HepG2 (cell line): ENCODE data around the gene PTCH1. TPM values are rescaled to one million over a fixed set of nuclear protein-coding genes. Genes with fewer than 3 reads are reported as not detected.

Source experiments
- ATAC-seq: fragments of 200-7000 bp; cut with Tn5 transposase; 3 replicates; pipeline ENCODE4 v1.9.1; 2020; ENCODE audit warnings: mild to moderate bottlenecking, moderate library complexity
- BruUV-seq: library from RNA; stranded (reverse); fragments of 400-500 nt; replicated peaks from 2 replicates; lab custom pipeline; 2021; lab: Mats Ljungman, UMichigan
- CTCF ChIA-PET: fragments of 300-600 bp; formaldehyde crosslinking; extraction: SDS; loops from one replicate; lab custom pipeline; 2021; ENCODE audit warnings: low total read pairs, inconsistent platforms, low intra/inter-chr PET ratio; lab: Yijun Ruan, JAX
- POLR2A ChIA-PET: fragments of 350-600 bp; sonication (Branson Sonifier 250); formaldehyde crosslinking; loops from one replicate; lab custom pipeline; 2020; ENCODE audit warnings: antibody characterized with exemption, inconsistent platforms; lab: Yijun Ruan, JAX
- DNase-seq: peaks from one replicate; pipeline ENCODE4 v3.0.0-alpha.2; 2015; ENCODE audit warnings: low spot score
- FAIRE-seq: peaks from 3 replicates; lab custom pipeline; 2011; peaks lifted over from hg19 to GRCh38; lab: Jason Lieb, UNC
- H2AFZ ChIP-seq: one replicate; pipeline ENCODE4 v1.6.1; 2011; ENCODE audit warnings: low read length, inconsistent platforms
- H3K27ac ChIP-seq: fragments of 300-600 bp; 3 replicates; pipeline ENCODE4 v1.8.0; 2011; ENCODE audit warnings: mixed run types, mild to moderate bottlenecking, mixed read lengths, low read length, inconsistent platforms; ENCODE audit not compliant: insufficient read depth; ENCODE audit errors: extremely low read length
- H3K27me3 ChIP-seq, 2 experiments: fragments of 200-600 bp in 1 of 2; 2 replicates in 1 of 2; 3 replicates in 1 of 2; pipeline versions ENCODE4 v1.6.0 to v1.8.0; 2011; ENCODE audit warnings: low read length in 2 of 2, mild to moderate bottlenecking in 2 of 2, moderate library complexity in 2 of 2, inconsistent platforms in 1 of 2; ENCODE audit not compliant: insufficient read depth in 2 of 2, control insufficient read depth in 1 of 2
- H3K36me3 ChIP-seq, 2 experiments: fragments of 200-600 bp in 1 of 2; replicated peaks in 1 of 2; 2 replicates in 1 of 2; 3 replicates in 1 of 2; pipeline versions ENCODE4 v1.5.1 to v1.8.0; 2011; ENCODE audit warnings: low read length in 2 of 2, inconsistent platforms in 1 of 2; ENCODE audit not compliant: insufficient read depth in 2 of 2, control insufficient read depth in 1 of 2
- H3K4me1 ChIP-seq: 2 replicates; pipeline ENCODE4 v1.5.1; 2012; ENCODE audit warnings: low read length, inconsistent platforms; ENCODE audit not compliant: insufficient read depth
- H3K4me2 ChIP-seq: 2 replicates; pipeline ENCODE4 v1.6.0; 2011; ENCODE audit warnings: low read depth, low read length, inconsistent platforms
- H3K4me3 ChIP-seq, 3 experiments: fragments of 200-600 bp in 1 of 3; sonication (generic), shearing (Covaris generic) in 1 of 3; replicated peaks in 1 of 3; 2 replicates each; pipeline ENCODE4 v1.5.1; 2011 to 2016; ENCODE audit warnings: low read length in 3 of 3, inconsistent platforms in 2 of 3, low read depth in 2 of 3, mild to moderate bottlenecking in 2 of 3, control low read depth in 1 of 3, mixed read lengths in 1 of 3; ENCODE audit not compliant: insufficient read depth in 1 of 3
- H3K79me2 ChIP-seq: one replicate; pipeline ENCODE4 v1.6.1; 2011; ENCODE audit warnings: low read length, inconsistent platforms; ENCODE audit not compliant: insufficient read depth
- H3K9ac ChIP-seq: 2 replicates; pipeline ENCODE4 v1.6.0; 2011; ENCODE audit warnings: mild to moderate bottlenecking, low read depth, low read length, inconsistent platforms; ENCODE audit not compliant: insufficient read depth
- H3K9me3 ChIP-seq: 2 replicates; pipeline ENCODE4 v1.5.1; 2012; ENCODE audit warnings: mild to moderate bottlenecking, low read length
- H4K20me1 ChIP-seq: 2 replicates; pipeline ENCODE4 v1.6.0; 2011; ENCODE audit warnings: inconsistent platforms, mild to moderate bottlenecking, low read length, moderate library complexity; ENCODE audit not compliant: insufficient read depth
- BHLHE40 ChIP-seq: IDR thresholded peaks from 2 replicates; pipeline ENCODE4 v1.6.1; 2011; ENCODE audit warnings: low read length, improper control_type of control experiment
- ETV6 ChIP-seq: sonication (generic); formaldehyde crosslinking; conservative IDR thresholded peaks from 2 replicates; pipeline ENCODE4 v1.4.0; 2020; ENCODE audit warnings: missing genetic modification reagents
- KLF15 ChIP-seq: sonication (generic); formaldehyde crosslinking; IDR thresholded peaks from 2 replicates; pipeline ENCODE4 v1.8.1; 2023; ENCODE audit warnings: borderline replicate concordance, mild to moderate bottlenecking, inconsistent platforms, missing genetic modification reagents, mixed read lengths
- MED1 ChIP-seq: sonication (generic); formaldehyde crosslinking; IDR thresholded peaks from 2 replicates; pipeline ENCODE4 v1.4.0; 2020; ENCODE audit warnings: missing genetic modification reagents
- MTF2 ChIP-seq: sonication (generic); formaldehyde crosslinking; IDR thresholded peaks from 2 replicates; pipeline ENCODE4 v1.5.0; 2020; ENCODE audit warnings: missing genetic modification reagents, borderline replicate concordance
- NFIB ChIP-seq: sonication (generic); formaldehyde crosslinking; IDR thresholded peaks from 2 replicates; pipeline ENCODE4 v1.9.0; 2021; ENCODE audit warnings: missing genetic modification reagents, mild to moderate bottlenecking, borderline replicate concordance
- SOX5 ChIP-seq: IDR thresholded peaks from 2 replicates; pipeline ENCODE4 v1.6.1; 2016; ENCODE audit warnings: borderline replicate concordance
- SP1 ChIP-seq, 2 experiments: fragments of 450-650 bp in 1 of 2; sonication (generic) in 1 of 2; formaldehyde crosslinking in 1 of 2; IDR thresholded peaks; 2 replicates each; pipeline versions ENCODE4 v1.4.0 to v1.6.1; 2016 to 2020; ENCODE audit warnings: missing genetic modification reagents in 1 of 2
- TCF12 ChIP-seq, 2 experiments: fragments of 450-650 bp in 1 of 2; sonication (generic) in 1 of 2; formaldehyde crosslinking in 1 of 2; IDR thresholded peaks; 2 replicates each; pipeline versions ENCODE4 v1.6.1 to v1.8.0; 2017 to 2022; ENCODE audit warnings: antibody characterized with exemption in 1 of 2, mild to moderate bottlenecking in 1 of 2, missing genetic modification reagents in 1 of 2, moderate library complexity in 1 of 2
- WIZ ChIP-seq: sonication (generic); formaldehyde crosslinking; IDR thresholded peaks from 2 replicates; pipeline ENCODE4 v1.5.1; 2020; ENCODE audit warnings: mild to moderate bottlenecking, missing genetic modification reagents
- ZNF121 ChIP-seq: sonication (generic); formaldehyde crosslinking; IDR thresholded peaks from 2 replicates; pipeline ENCODE4 v1.5.0; 2020; ENCODE audit warnings: mild to moderate bottlenecking, missing genetic modification reagents
- ZNF275 ChIP-seq: sonication (generic); formaldehyde crosslinking; IDR thresholded peaks from 2 replicates; pipeline ENCODE4 v1.8.0; 2022; ENCODE audit warnings: missing genetic modification reagents, mild to moderate bottlenecking, inconsistent platforms, borderline replicate concordance
- WGBS: methylation state at CpG from one replicate; pipeline ENCODE4 v1.1.6; 2017; ENCODE audit warnings: low lambda C conversion rate; 5-methylcytosine and 5-hydroxymethylcytosine counted together
- in situ Hi-C: cut with HindIII; loops from 2 replicates; pipeline ENCODE4 v1.10.0; 2017; ENCODE audit warnings: low pct_unique_long_range_greater_than_20kb; ENCODE audit not compliant: extremely low pct_ligation_motif_present
- intact Hi-C: fragments of 100-400 bp; cut with micrococcal nuclease; formaldehyde crosslinking; loops from one replicate; pipeline ENCODE4 v1.10.0; 2022; ENCODE audit not compliant: unreplicated experiment
- polyA plus RNA-seq, 8 experiments: library from polyadenylated mRNA; depleted of rRNA in 3 of 8; stranded (reverse) in 7 of 8; unstranded in 1 of 8; fragments of >200 nt; fragmentation: Illumina TruSeq in 4 of 8; extraction: Trizol in 4 of 8; gene quantifications; 2 replicates each; pipeline versions ENCODE4 v1.2.1 to v1.2.3, GENCODE V29; 2011 to 2016; ENCODE audit warnings: low read depth in 4 of 8, missing spikeins in 1 of 8, mixed read lengths in 1 of 8; ENCODE audit not compliant: insufficient read depth in 1 of 8
- total RNA-seq, 5 experiments: library from RNA; depleted of rRNA; stranded (reverse); fragments of >200 nt; fragmentation: Illumina TruSeq; extraction: Trizol; gene quantifications; 2 replicates each; pipeline ENCODE4 v1.2.3, GENCODE V29; 2016; ENCODE audit warnings: low read depth in 1 of 5
- TF ChIP-seq, protein P1 (sequence below): sonication (generic); formaldehyde crosslinking; IDR thresholded peaks from 2 replicates; pipeline ENCODE4 v1.5.0; 2020; ENCODE audit warnings: mild to moderate bottlenecking, low read depth, missing genetic modification reagents, borderline replicate concordance

PTCH1 gene
- total and polyA plus RNA-seq, 2 of the 13 experiments (the other 11 are each of a cell fraction or from before 2014, with no cell fraction given) = 2.8 to 3.9 TPM

- Histone ChIP-seq H3K4me3 (no peak overlapping the region), H3K9me3 (no peaks in the 10 kb centered on the region), H2AFZ (no peak overlapping the region), H3K9ac (no peak overlapping the region), H3K36me3 (peaks cover 13 to 51% of the 10 kb centered on the region in 2 experiments), H3K4me2 (no peak overlapping the region), H3K79me2 (no peaks in the 10 kb centered on the region), H3K27ac (no peak overlapping the region), H3K27me3 (no peaks in the 10 kb centered on the region), H4K20me1 (no peaks in the 10 kb centered on the region), H3K4me1 (no peaks in the 10 kb centered on the region)
- POLR2A ChIA-PET = no interaction called here
- CTCF ChIA-PET = no interaction called here
- ATAC-seq = no peak
- intact Hi-C loops (no loop called here), in situ Hi-C loops (no loop called here)
- FAIRE-seq = no peak
- WGBS = 96% methylated on average over 14 of the region's 17 CpGs
- BruUV-seq = no TSS peak
- DNase-seq = no peak
- TF ChIP-seq MTF2 (CRISPR knock-in tag) (no peak), BHLHE40 (no peak), NFIB (CRISPR knock-in tag) (no peak), ETV6 (no peak), TCF12 (IDR thresholded peaks at IDR 0.05) (no peak), TCF12 (CRISPR knock-in tag; IDR thresholded peaks at IDR 0.05) (no peak), ZNF121 (CRISPR knock-in tag) (no peak), ZNF275 (no peak), WIZ (CRISPR knock-in tag) (no peak), SOX5 (no peak), KLF15 (no peak), MED1 (CRISPR knock-in tag) (no peak), SP1 (IDR thresholded peaks at IDR 0.05) (no peak), SP1 (CRISPR knock-in tag; IDR thresholded peaks at IDR 0.05) (no peak)
- TF ChIP-seq, protein P1, sequence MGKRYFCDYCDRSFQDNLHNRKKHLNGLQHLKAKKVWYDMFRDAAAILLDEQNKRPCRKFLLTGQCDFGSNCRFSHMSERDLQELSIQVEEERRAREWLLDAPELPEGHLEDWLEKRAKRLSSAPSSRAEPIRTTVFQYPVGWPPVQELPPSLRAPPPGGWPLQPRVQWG = no peak
Observed at GRCh38 chr9:95461448-95462248, 55.1 kb downstream of the PTCH1 start.
